ENCODE measurements around the gene VILL. TPM values are rescaled to one million over a fixed set of nuclear protein-coding genes. Genes with fewer than 3 reads are reported as not detected.

VILL gene
- total and polyA plus RNA-seq, 2 experiments from 2014 or later = 0.75 to 3.4 TPM

- no peak for DNase-seq (ENCODE audit: low read depth in 1 of 2, low spot score in 1 of 2)
- Histone ChIP-seq H3K4me3 (no peak overlapping the region), H3K27me3 (no peaks in the 10 kb centered on the region), H3K36me3 (peaks cover 3% of the 10 kb centered on the region), H3K27ac (no peak overlapping the region), H3K9me3 (ENCODE audit: low read depth) (no peaks in the 10 kb centered on the region), H3K4me1 (ENCODE audit: low read depth) (peaks cover 6% of the 10 kb centered on the region)
- TF ChIP-seq CTCF (IDR thresholded peaks at IDR 0.05; ENCODE audit: low read depth, low read length) = no peak
Measured at GRCh38 chr3:37984051-37984450, 6.5 kb upstream of the VILL start.

DNA sequence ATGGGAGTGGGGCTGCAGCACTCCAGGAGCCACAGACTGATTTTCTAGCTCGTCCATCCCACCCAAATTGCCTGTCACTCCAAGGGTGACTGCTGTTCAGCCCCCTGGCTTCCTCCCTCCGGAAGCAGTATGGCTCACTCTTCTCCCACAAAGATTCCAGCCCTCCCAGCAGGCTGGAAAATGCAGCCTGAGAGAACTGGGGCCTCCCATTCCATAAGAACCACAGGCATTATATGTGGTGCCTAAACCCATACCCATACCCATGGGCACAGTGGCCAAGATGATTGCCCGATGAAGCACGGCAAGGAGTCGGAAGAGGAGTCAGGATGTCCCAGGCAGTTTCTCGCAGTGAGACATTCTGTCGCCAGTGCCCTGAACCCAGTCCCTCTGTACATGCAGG lies 6.0 kb upstream of the VILL start:
- Histone ChIP-seq H3K9me3 (ENCODE audit: low read depth) (no peaks in the 10 kb centered on the region), H3K27me3 (no peaks in the 10 kb centered on the region), H3K36me3 (peaks cover 3% of the 10 kb centered on the region), H3K4me1 (ENCODE audit: low read depth) (peaks cover 6% of the 10 kb centered on the region), H3K4me3 (no peak overlapping the region), H3K27ac (no peak overlapping the region)
- DNase-seq (ENCODE audit: low read depth in 1 of 2, low spot score in 1 of 2) = no peak
- TF ChIP-seq CTCF (IDR thresholded peaks at IDR 0.05; ENCODE audit: low read depth, low read length) = no peak

DNA sequence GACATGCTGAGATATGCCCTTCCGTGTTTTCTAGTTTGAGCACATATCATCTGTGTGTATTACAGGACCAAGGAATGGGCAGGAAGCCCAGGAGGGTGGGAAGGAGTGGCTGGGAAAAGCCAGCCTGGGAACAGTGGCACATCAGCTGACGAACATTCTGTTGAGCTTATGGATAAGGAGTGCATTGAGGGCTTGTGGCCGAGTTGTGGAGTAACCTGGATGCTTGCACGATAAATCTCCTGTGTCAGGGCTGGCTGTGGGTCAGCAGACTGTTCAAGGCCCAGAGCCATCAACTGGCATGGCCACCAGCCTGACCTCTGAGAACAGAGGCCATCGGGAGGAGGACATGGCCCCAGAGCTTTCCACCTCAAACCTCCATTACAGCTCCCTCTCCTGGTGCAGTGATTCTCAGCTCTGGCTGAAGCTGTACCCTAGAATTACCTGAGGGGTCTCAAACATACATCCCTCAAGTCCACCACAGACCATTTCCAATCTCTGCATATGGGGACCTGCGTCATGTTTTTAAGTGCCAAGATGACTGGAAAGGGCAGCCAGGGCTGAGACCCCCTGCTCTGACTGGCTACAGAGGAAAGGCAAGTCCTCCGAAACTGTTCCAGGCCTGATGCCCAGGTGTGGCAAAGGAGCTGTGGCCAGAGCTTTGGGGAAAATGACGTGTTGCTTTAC lies 4.8 kb upstream of the VILL start:
- no peak for TF ChIP-seq CTCF (IDR thresholded peaks at IDR 0.05; ENCODE audit: low read depth, low read length)
- Histone ChIP-seq H3K4me3 (no peak overlapping the region), H3K27me3 (no peaks in the 10 kb centered on the region), H3K36me3 (peaks cover 3% of the 10 kb centered on the region), H3K27ac (no peak overlapping the region), H3K4me1 (ENCODE audit: low read depth) (peaks cover 6% of the 10 kb centered on the region), H3K9me3 (ENCODE audit: low read depth) (no peaks in the 10 kb centered on the region)
- peak in 1 of 2 donors; percentile 34 for DNase-seq (ENCODE audit: low read depth in 1 of 2, low spot score in 1 of 2)

GRCh38 chr3:37986479-37987314 lies 3.9 kb upstream of the VILL start:
- DNase-seq (ENCODE audit: low read depth in 1 of 2, low spot score in 1 of 2) = no peak
- Histone ChIP-seq H3K9me3 (ENCODE audit: low read depth) (no peaks in the 10 kb centered on the region), H3K27ac (no peak overlapping the region), H3K4me1 (ENCODE audit: low read depth) (peaks cover 6% of the 10 kb centered on the region), H3K4me3 (no peak overlapping the region), H3K36me3 (peaks cover 3% of the 10 kb centered on the region), H3K27me3 (no peaks in the 10 kb centered on the region)
- no peak for TF ChIP-seq CTCF (IDR thresholded peaks at IDR 0.05; ENCODE audit: low read depth, low read length)

DNA sequence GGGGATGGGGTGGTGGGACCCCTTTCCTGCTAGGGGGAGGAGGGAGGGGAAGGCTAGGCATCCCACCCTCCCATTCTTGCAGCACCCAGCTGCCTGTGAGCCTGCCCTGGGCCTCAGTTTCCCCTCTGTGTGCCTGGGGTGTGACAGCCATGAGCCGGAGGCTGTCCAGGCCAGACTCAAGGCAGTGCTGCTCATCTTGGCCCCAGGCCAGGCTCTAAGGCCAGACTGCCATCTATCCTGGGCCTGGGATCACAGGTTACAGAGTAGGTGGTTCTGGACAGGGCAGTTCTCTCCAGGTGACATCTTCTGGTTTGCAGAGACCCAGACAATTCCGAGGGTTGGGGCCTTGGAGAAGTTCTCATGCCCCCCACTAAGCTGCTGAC lies 3.3 kb upstream of the VILL start:
- Histone ChIP-seq H3K27ac (no peak overlapping the region), H3K36me3 (peaks cover 2% of the 10 kb centered on the region), H3K4me3 (no peak overlapping the region), H3K4me1 (ENCODE audit: low read depth) (peaks cover 6% of the 10 kb centered on the region), H3K9me3 (ENCODE audit: low read depth) (no peaks in the 10 kb centered on the region), H3K27me3 (no peaks in the 10 kb centered on the region)
- no peak for DNase-seq (ENCODE audit: low read depth in 1 of 2, low spot score in 1 of 2)
- no peak for TF ChIP-seq CTCF (IDR thresholded peaks at IDR 0.05; ENCODE audit: low read depth, low read length)
